DOHH2 (cell line): Measurements from ENCODE around the gene HRH1.

Experiments used
- CTCF ChIP-seq: fragments of 200-600 bp; sonication (generic); IDR thresholded peaks from one replicate; pipeline ENCODE4 v1.5.1; 2014; ENCODE audit warnings: antibody characterized with exemption, mild to moderate bottlenecking, low read depth, low read length; ENCODE audit not compliant: poor library complexity, severe bottlenecking
- EZH2phosphoT487 ChIP-seq: fragments of 200-600 bp; sonication (generic); IDR thresholded peaks from 2 replicates; pipeline ENCODE4 v1.6.1; 2017; ENCODE audit warnings: borderline replicate concordance, mild to moderate bottlenecking, antibody characterized with exemption, low read length, moderate library complexity, mixed read lengths

DNA sequence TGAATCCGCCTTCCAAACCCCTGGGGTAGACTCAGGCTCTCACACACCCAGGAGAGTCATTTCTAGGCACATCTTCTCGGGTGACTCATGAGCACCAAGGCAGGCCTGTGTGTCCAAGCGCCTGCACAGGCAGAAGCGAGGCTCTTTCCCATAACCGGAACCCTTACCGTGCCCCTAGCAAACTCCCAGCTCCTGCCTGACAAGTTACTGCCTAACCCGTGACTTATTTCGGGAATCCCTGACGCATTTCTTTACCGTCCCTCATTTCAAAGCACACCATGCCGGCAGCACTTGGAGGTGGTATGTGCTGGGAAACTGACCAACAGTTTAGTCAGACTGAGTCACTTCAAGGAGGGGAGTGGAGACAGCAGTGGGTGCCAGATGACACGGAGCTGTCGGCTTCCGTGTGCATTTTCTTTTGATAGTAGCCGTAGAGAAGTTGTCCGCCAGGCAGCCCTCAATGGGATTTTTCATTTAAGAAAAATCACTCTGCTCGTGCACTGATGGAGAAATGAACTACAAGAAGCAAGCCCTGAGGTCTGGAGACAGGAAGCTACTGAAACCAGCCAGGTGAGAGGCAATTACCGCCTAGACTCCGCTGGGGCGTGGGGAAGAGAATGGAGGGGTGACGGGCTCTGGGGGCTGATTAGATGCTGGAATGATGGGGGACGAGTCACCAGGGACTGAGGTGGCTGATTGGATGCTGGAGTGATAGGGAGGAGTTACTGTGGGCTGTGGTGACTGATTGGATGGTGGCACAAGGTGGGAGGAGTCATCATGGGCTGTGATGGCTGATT lies 17.3 kb upstream of the HRH1 start:
- TF ChIP-seq CTCF (no peak), EZH2phosphoT487 (no peak)
